GM12878 (cell line): Measurements from ENCODE around the gene NUAK2. TPM values are rescaled to one million over a fixed set of nuclear protein-coding genes. Genes with fewer than 3 reads are reported as not detected.

Source experiments
- ATAC-seq: fragments of 200-7000 bp; cut with Tn5 transposase; 3 replicates; pipeline ENCODE4 v1.9.1; 2020; ENCODE audit warnings: mild to moderate bottlenecking, moderate library complexity
- BruUV-seq: library from RNA; stranded (reverse); fragments of 400-500 nt; replicated peaks from 2 replicates; lab custom pipeline; 2021; lab: Mats Ljungman, UMichigan
- CTCF ChIA-PET: fragments of 300-600 bp; sonication (Branson Sonifier 250); formaldehyde crosslinking; extraction: SDS; loops from one replicate; lab custom pipeline; 2021; ENCODE audit warnings: inconsistent platforms; lab: Yijun Ruan, JAX
- POLR2A ChIA-PET: fragments of 350-600 bp; formaldehyde crosslinking; extraction: SDS; loops from one replicate; lab custom pipeline; 2021; ENCODE audit warnings: inconsistent platforms; lab: Charles Lee
- RAD21 ChIA-PET: fragments of 300-600 bp; sonication (Branson Sonifier 250); formaldehyde crosslinking; loops from one replicate; lab custom pipeline; 2023; ENCODE audit warnings: antibody characterized with exemption; ENCODE audit not compliant: unreplicated experiment; lab: Charles Lee
- SMC1A ChIA-PET: fragments of 300-600 bp; sonication (Branson Sonifier 250); formaldehyde crosslinking; loops from one replicate; lab custom pipeline; 2023; ENCODE audit not compliant: unreplicated experiment, uncharacterized antibody; lab: Charles Lee
- DNase-seq: peaks from one replicate; pipeline ENCODE4 v3.0.0-alpha.2; 2011; ENCODE audit warnings: low read depth, low spot score
- FAIRE-seq: peaks from 3 replicates; lab custom pipeline; 2011; peaks lifted over from hg19 to GRCh38; lab: Jason Lieb, UNC
- H2AFZ ChIP-seq: 2 replicates; pipeline ENCODE4 v1.6.0; 2011; ENCODE audit warnings: low read depth, low read length, control low read depth; ENCODE audit not compliant: control insufficient read depth
- H3K27ac ChIP-seq: 2 replicates; pipeline ENCODE4 v1.5.1; 2011; ENCODE audit warnings: control low read depth; ENCODE audit not compliant: control insufficient read depth, insufficient read depth
- H3K27me3 ChIP-seq, 2 experiments: replicated peaks in 1 of 2; 2 replicates each; pipeline versions ENCODE4 v1.6.0 to v1.6.1; 2011; ENCODE audit warnings: low read length in 1 of 2; ENCODE audit not compliant: control insufficient read depth in 2 of 2, insufficient read depth in 2 of 2
- H3K36me3 ChIP-seq, 2 experiments: 2 replicates each; pipeline ENCODE4 v1.5.1; 2011; ENCODE audit warnings: low read length in 1 of 2; ENCODE audit not compliant: control insufficient read depth in 2 of 2, insufficient read depth in 2 of 2
- H3K4me1 ChIP-seq: 2 replicates; pipeline ENCODE4 v1.6.1; 2011; ENCODE audit warnings: mild to moderate bottlenecking, low read length, moderate library complexity, mixed read lengths; ENCODE audit not compliant: control insufficient read depth, insufficient read depth
- H3K4me2 ChIP-seq: 2 replicates; pipeline ENCODE4 v1.6.0; 2011; ENCODE audit warnings: control low read depth; ENCODE audit not compliant: control insufficient read depth, insufficient read depth
- H3K4me3 ChIP-seq: fragments of 200-600 bp; sonication (generic); 2 replicates; pipeline ENCODE4 v1.5.1; 2016
- H3K79me2 ChIP-seq: 2 replicates; pipeline ENCODE4 v1.6.0; 2011; ENCODE audit warnings: low read length; ENCODE audit not compliant: control insufficient read depth, insufficient read depth
- H3K9ac ChIP-seq: 2 replicates; pipeline ENCODE4 v1.8.0; 2011; ENCODE audit warnings: low read length, control low read depth, mixed read lengths; ENCODE audit not compliant: control insufficient read depth, insufficient read depth
- H3K9me3 ChIP-seq: replicated peaks from 3 replicates; pipeline ENCODE4 v1.5.1; 2011; ENCODE audit warnings: mild to moderate bottlenecking, low read length; ENCODE audit not compliant: control insufficient read depth, insufficient read depth
- H4K20me1 ChIP-seq: 2 replicates; pipeline ENCODE4 v1.6.0; 2011; ENCODE audit not compliant: control insufficient read depth, insufficient read depth
- CEBPB ChIP-seq, 2 experiments: fragments of 150-350 bp in 1 of 2; IDR thresholded peaks; 2 replicates each; pipeline ENCODE4 v1.6.1; 2012 to 2014; ENCODE audit warnings: low read depth in 2 of 2, low read length in 2 of 2, borderline replicate concordance in 1 of 2, inconsistent platforms in 1 of 2
- EP300 ChIP-seq, 2 experiments: fragments of 150-350 bp in 1 of 2; IDR thresholded peaks; 2 replicates each; pipeline ENCODE4 v1.6.1; 2011 to 2012; ENCODE audit warnings: low read depth in 2 of 2, low read length in 2 of 2, borderline replicate concordance in 1 of 2, improper control_type of control experiment in 1 of 2, inconsistent platforms in 1 of 2; ENCODE audit not compliant: control insufficient read depth in 1 of 2
- EZH2 ChIP-seq: IDR thresholded peaks from 2 replicates; pipeline ENCODE4 v1.6.1; 2012; ENCODE audit warnings: low read depth, mild to moderate bottlenecking, control low read depth, inconsistent platforms, low read length, borderline replicate concordance; ENCODE audit not compliant: control insufficient read depth
- NFYA ChIP-seq: IDR thresholded peaks from 2 replicates; pipeline ENCODE4 v1.6.1; 2011; ENCODE audit warnings: low read depth, mild to moderate bottlenecking, low read length, improper control_type of control experiment, borderline replicate concordance
- NR2F1 ChIP-seq: fragments of 450-650 bp; conservative IDR thresholded peaks from 2 replicates; pipeline ENCODE4 v1.6.1; 2017; ENCODE audit warnings: mild to moderate bottlenecking
- WGBS: methylation state at CpG from one replicate; pipeline ENCODE4 v1.1.6; 2016; ENCODE audit warnings: low lambda C conversion rate; ENCODE audit not compliant: insufficient replicate concordance, insufficient coverage; ENCODE audit errors: missing lambda C conversion rate; 5-methylcytosine and 5-hydroxymethylcytosine counted together
- in situ Hi-C: fragments of 300-500 bp; cut with MboI; formaldehyde crosslinking; loops from 9 replicates; pipeline ENCODE4 v1.14.3; 2018; ENCODE audit warnings: mixed read lengths
- intact Hi-C: fragments of 100-400 bp; cut with micrococcal nuclease; formaldehyde crosslinking; loops from one replicate; pipeline ENCODE4 v1.14.2; 2022; ENCODE audit not compliant: unreplicated experiment
- polyA plus RNA-seq, 11 experiments: library from polyadenylated mRNA; depleted of rRNA in 4 of 11; unstranded in 6 of 11; stranded (reverse) in 5 of 11; fragments of >200 nt; fragmentation: Nextera tagmentation in 4 of 11; fragmentation: Illumina TruSeq in 1 of 11; extraction: Ambion mirVana in 4 of 11; extraction: Trizol in 1 of 11; gene quantifications; 1 replicate in 1 of 11; 2 replicates in 10 of 11; pipeline versions ENCODE4 v1.2.1 to v1.2.3, GENCODE V29; 2011 to 2016; ENCODE audit warnings: inconsistent platforms in 2 of 11, missing spikeins in 2 of 11, low read depth in 1 of 11
- total RNA-seq, 4 experiments: library from RNA; depleted of rRNA in 3 of 4; stranded (reverse); fragments of >200 nt in 3 of 4; fragmentation: Illumina TruSeq in 1 of 4; extraction: Trizol in 1 of 4; gene quantifications; 2 replicates each; pipeline versions ENCODE4 v1.2.1 to v1.2.3, GENCODE V29; 2013 to 2021

The NUAK2 gene
- total and polyA plus RNA-seq, 10 of the 15 experiments (the other 5 are each of a cell fraction or from before 2014, with no cell fraction given): 0.27 to 3.0 (median 1.2) TPM

- in situ Hi-C loops: loop anchor here (5.0 kb wide), 1 partner anchor 37 kb away; no protein-coding TSS in a partner anchor
- peak overlapping the region; percentile 59 for H3K4me2 ChIP-seq
Measured at GRCh38 chr1:205319081-205320018, 2.2 kb downstream of the NUAK2 start.

More at GRCh38 chr1:205319081-205320018, 2.2 kb downstream of the NUAK2 start:
- WGBS: 13% methylated on average over 6 of the region's 6 CpGs
- ChIA-PET POLR2A (interaction anchor here (0.5 to 8.0 kb wide), 8 partner anchors 9 to 1992 kb away, joined by 3 to 106 read pairs (median 9); no protein-coding TSS in a partner anchor), CTCF (interaction anchor here (1.6 to 59.5 kb wide), 5 partner anchors 17 to 112 kb away, joined by 4 to 2333 read pairs (median 17); no protein-coding TSS in a partner anchor), RAD21 (interaction anchor here (0.6 to 23.9 kb wide), 15 partner anchors 9 to 376 kb away, joined by 3 to 892 read pairs (median 3); no protein-coding TSS in a partner anchor), SMC1A (interaction anchor here (0.7 to 35.1 kb wide), 9 partner anchors 9 to 90 kb away, joined by 3 to 1445 read pairs (median 4); no protein-coding TSS in a partner anchor)
- Histone ChIP-seq H3K36me3 (no peaks in the 10 kb centered on the region), H4K20me1 (no peaks in the 10 kb centered on the region; the same call in 1 of the 2 replicates), H3K79me2 (no peaks in the 10 kb centered on the region), H3K4me1 (peaks cover 11% of the 10 kb centered on the region), H2AFZ (peak overlapping the region; percentile 16), H3K9ac (no peak overlapping the region), H3K27ac (no peak overlapping the region), H3K27me3 (peaks cover 0 to 8% of the 10 kb centered on the region in 2 experiments; a peak in 3 of 4 replicates), H3K9me3 (no peaks in the 10 kb centered on the region; the same call in 2 of the 3 replicates), H3K4me3 (no peak overlapping the region)
- BruUV-seq: no TSS peak
- DNase-seq: no peak
- intact Hi-C loops: loop anchor here (2.0 kb wide), 1 partner anchor 35 kb away; no protein-coding TSS in a partner anchor
- peak; percentile 25 for ATAC-seq
- no peak for TF ChIP-seq NFYA
- peak in 1 of 2 experiments; percentile 78; a peak in 1 of 4 replicates for TF ChIP-seq CEBPB (IDR thresholded peaks at IDR 0.05; ENCODE audit: borderline replicate concordance in 1 of 2, low read depth in 2 of 2, low read length in 2 of 2)
- 0 out of 2 replicates have a peak, but pooled peaks have one; percentile 20 for TF ChIP-seq NR2F1
- no peak for TF ChIP-seq EP300 (IDR thresholded peaks at IDR 0.05; ENCODE audit: borderline replicate concordance in 1 of 2, control insufficient read depth in 1 of 2, low read depth in 2 of 2, low read length in 2 of 2)
- TF ChIP-seq EZH2: no peak
- no peak for FAIRE-seq
